K562 (cell line): Measurements from ENCODE around the gene MYO3B. TPM values are rescaled to one million over a fixed set of nuclear protein-coding genes. Genes with fewer than 3 reads are reported as not detected.

ENCODE experiments used
- ATAC-seq: fragments of 200-7000 bp; cut with Tn5 transposase; 3 replicates; pipeline ENCODE4 v1.9.1; 2020; ENCODE audit warnings: moderate library complexity
- BruUV-seq: library from RNA; stranded (reverse); fragments of 400-500 nt; replicated peaks from 2 replicates; lab custom pipeline; 2021; lab: Mats Ljungman, UMichigan
- CTCF ChIA-PET: fragments of 300-600 bp; formaldehyde crosslinking; extraction: SDS; loops from one replicate; lab custom pipeline; 2021; ENCODE audit warnings: low intra/inter-chr PET ratio; lab: Yijun Ruan, JAX
- POLR2A ChIA-PET: fragments of 300-600, 350-650 bp; sonication (Branson Sonifier 250); formaldehyde crosslinking; extraction: SDS; loops from one replicate; lab custom pipeline; 2021; ENCODE audit warnings: antibody characterized with exemption, inconsistent platforms; lab: Yijun Ruan, JAX
- DNase-seq, 4 experiments: peaks; one replicate each; pipeline versions ENCODE4 v3.0.0 to v3.0.0-alpha.2; 2011 to 2018; ENCODE audit warnings: low spot score in 3 of 4, mixed read lengths in 3 of 4; ENCODE audit errors: extremely low read depth in 1 of 4
- FAIRE-seq: peaks from 2 replicates; lab custom pipeline; 2011; peaks lifted over from hg19 to GRCh38; lab: Jason Lieb, UNC
- H2AFZ ChIP-seq: 2 replicates; pipeline ENCODE4 v1.6.0; 2011; ENCODE audit warnings: low read depth, low read length, control low read depth, inconsistent platforms
- H3K27ac ChIP-seq: fragments of 200-600 bp; 3 replicates; pipeline ENCODE4 v1.8.0; 2011; ENCODE audit warnings: low read depth, mild to moderate bottlenecking, control low read depth, inconsistent platforms, low read length, moderate library complexity, mixed read lengths; ENCODE audit errors: extremely low read depth
- H3K27me3 ChIP-seq, 2 experiments: fragments of 300-600 bp in 1 of 2; 2 replicates in 1 of 2; 3 replicates in 1 of 2; pipeline versions ENCODE4 v1.6.0 to v1.8.0; 2011; ENCODE audit warnings: inconsistent platforms in 2 of 2, low read length in 2 of 2, mild to moderate bottlenecking in 1 of 2, mixed read lengths in 1 of 2, moderate library complexity in 1 of 2; ENCODE audit not compliant: control insufficient read depth in 2 of 2, insufficient read depth in 2 of 2
- H3K36me3 ChIP-seq: fragments of 300-600 bp; 3 replicates; pipeline ENCODE4 v1.8.0; 2011; ENCODE audit warnings: mild to moderate bottlenecking, low read length, inconsistent platforms; ENCODE audit not compliant: control insufficient read depth, insufficient read depth
- H3K4me1 ChIP-seq, 2 experiments: fragments of 200-600 bp in 1 of 2; replicated peaks in 1 of 2; 2 replicates in 1 of 2; 3 replicates in 1 of 2; pipeline versions ENCODE4 v1.5.1 to v1.8.0; 2011; ENCODE audit warnings: inconsistent platforms in 2 of 2, low read length in 2 of 2, mild to moderate bottlenecking in 1 of 2, mixed read lengths in 1 of 2, moderate library complexity in 1 of 2; ENCODE audit not compliant: control insufficient read depth in 2 of 2, insufficient read depth in 2 of 2
- H3K4me2 ChIP-seq: 2 replicates; pipeline ENCODE4 v1.6.1; 2011; ENCODE audit warnings: low read length, control low read depth, inconsistent platforms, mixed read lengths; ENCODE audit not compliant: insufficient read depth
- H3K4me3 ChIP-seq: fragments of 200-600 bp; sonication (generic), shearing (Covaris generic); 2 replicates; pipeline ENCODE4 v1.5.1; 2016; ENCODE audit warnings: control low read depth, inconsistent platforms
- H3K79me2 ChIP-seq: fragments of 200-600 bp; 3 replicates; pipeline ENCODE4 v1.8.0; 2011; ENCODE audit warnings: low read length, inconsistent platforms; ENCODE audit not compliant: control insufficient read depth, insufficient read depth
- H3K9ac ChIP-seq, 2 experiments: 2 replicates each; pipeline versions ENCODE4 v1.6.0 to v1.6.1; 2011; ENCODE audit warnings: low read depth in 2 of 2, low read length in 2 of 2, control low read depth in 1 of 2, inconsistent platforms in 1 of 2, mild to moderate bottlenecking in 1 of 2, mixed read lengths in 1 of 2; ENCODE audit not compliant: insufficient read depth in 1 of 2
- H3K9me1 ChIP-seq: one replicate; pipeline ENCODE4 v1.6.0; 2011; ENCODE audit warnings: inconsistent platforms, mild to moderate bottlenecking, low read length, moderate library complexity; ENCODE audit not compliant: control insufficient read depth, insufficient read depth
- H3K9me3 ChIP-seq: replicated peaks from 2 replicates; pipeline ENCODE4 v1.5.1; 2011; ENCODE audit warnings: low read depth, low read length, inconsistent platforms; ENCODE audit not compliant: control insufficient read depth, insufficient read depth
- H4K20me1 ChIP-seq: replicated peaks from 2 replicates; pipeline ENCODE4 v1.6.1; 2011; ENCODE audit warnings: low read length, inconsistent platforms, mixed read lengths; ENCODE audit not compliant: control insufficient read depth, insufficient read depth
- CHCHD3 ChIP-seq: fragments of 250-450 bp; sonication (Bioruptor Pico); IDR thresholded peaks from 2 replicates; pipeline ENCODE4 v2.1.2; 2022; ENCODE audit warnings: mild to moderate bottlenecking
- HMG20A ChIP-seq: fragments of 450-650 bp; formaldehyde crosslinking; conservative IDR thresholded peaks from 2 replicates; pipeline ENCODE4 v1.4.0; 2020; ENCODE audit warnings: mild to moderate bottlenecking, mixed read lengths
- SNIP1 ChIP-seq: fragments of 450-650 bp; IDR thresholded peaks from 2 replicates; pipeline ENCODE4 v1.7.1; 2017; ENCODE audit warnings: low read depth, mild to moderate bottlenecking
- ZNF592 ChIP-seq: fragments of 450-650 bp; IDR thresholded peaks from 2 replicates; pipeline ENCODE4 v1.6.1; 2017; ENCODE audit warnings: antibody characterized with exemption, mild to moderate bottlenecking
- WGBS: fragments of 100-300 bp; shearing (Covaris generic); methylation state at CpG from one replicate; pipeline ENCODE4 v1.1.6; 2016; ENCODE audit warnings: low coverage, mixed read lengths; ENCODE audit not compliant: insufficient coverage; ENCODE audit errors: missing lambda C conversion rate; 5-methylcytosine and 5-hydroxymethylcytosine counted together
- in situ Hi-C: fragments of 300-500 bp; cut with MboI; formaldehyde crosslinking; loops from 4 replicates; pipeline ENCODE4 v1.15.0; 2018; ENCODE audit warnings: inconsistent platforms, mixed read lengths
- intact Hi-C: fragments of 100-400 bp; cut with micrococcal nuclease; formaldehyde crosslinking; loops from 2 replicates; pipeline ENCODE4 v1.14.2; 2022
- polyA plus RNA-seq, 8 experiments: library from polyadenylated mRNA; depleted of rRNA in 4 of 8; stranded (reverse) in 5 of 8; unstranded in 3 of 8; fragments of >200 nt; fragmentation: Nextera tagmentation in 2 of 8; fragmentation: Illumina TruSeq in 1 of 8; extraction: Ambion mirVana in 2 of 8; extraction: Trizol in 1 of 8; gene quantifications; 2 replicates each; pipeline versions ENCODE4 v1.2.1 to v1.2.3, GENCODE V29; 2011 to 2014; ENCODE audit warnings: inconsistent platforms in 1 of 8, missing spikeins in 1 of 8
- total RNA-seq, 7 experiments: library from RNA; depleted of rRNA in 6 of 7; stranded (reverse); fragments of >200 nt in 6 of 7; fragmentation: Illumina TruSeq in 2 of 7; extraction: Trizol in 2 of 7; gene quantifications; 2 replicates each; pipeline versions ENCODE4 v1.2.1 to v1.2.3, GENCODE V29; 2011 to 2021; ENCODE audit warnings: low replicate concordance in 1 of 7

The MYO3B gene
- total and polyA plus RNA-seq, 9 of the 15 experiments (the other 6 are each of a cell fraction or from before 2014, with no cell fraction given): 2.7 to 6.5 (median 3.6) TPM

- no peak for TF ChIP-seq CHCHD3 (CRISPR knock-in tag)
- TF ChIP-seq ZNF592: 0 out of 2 replicates have a peak, but pooled peaks have one; percentile 32
- no peak for TF ChIP-seq HMG20A (CRISPR knock-in tag)
These were observed 31.0 kb downstream of the MYO3B start (continued) for GRCh38 chr2:170208967-170209366.

- Histone ChIP-seq H3K4me2 (no peak overlapping the region), H3K9ac (no peak overlapping the region), H2AFZ (peak overlapping the region; percentile 5; the same call in 1 of the 2 replicates), H3K27me3 (no peaks in the 10 kb centered on the region), H3K9me3 (peaks cover 2% of the 10 kb centered on the region), H3K9me1 (no peaks in the 10 kb centered on the region), H3K36me3 (no peaks in the 10 kb centered on the region), H3K4me3 (no peak overlapping the region), H4K20me1 (no peaks in the 10 kb centered on the region), H3K4me1 (peaks cover 0 to 7% of the 10 kb centered on the region in 2 experiments; a peak in 2 of 5 replicates), H3K27ac (no peak overlapping the region), H3K79me2 (no peaks in the 10 kb centered on the region)
- BruUV-seq: no TSS peak
- POLR2A ChIA-PET: interaction anchor here (0.9 kb wide), 1 partner anchor 10 kb away, joined by 3 read pairs; no protein-coding TSS in a partner anchor
- ATAC-seq (peak; percentile 58), FAIRE-seq (no peak), DNase-seq (no peak)
- no peak for TF ChIP-seq SNIP1
- in situ Hi-C loops (no loop called here), intact Hi-C loops (no loop called here)
- 64% methylated on average over 14 of the region's 14 CpGs for WGBS
- CTCF ChIA-PET: no interaction called here
These were observed 34.8 kb downstream of the MYO3B start for GRCh38 chr2:170212625-170213280.
